ENCODE measurements around the gene HEPACAM. TPM values are rescaled to one million over a fixed set of nuclear protein-coding genes. Genes with fewer than 3 reads are reported as not detected.

Gene HEPACAM
- total and polyA plus RNA-seq, 2 donors from 2014 or later, result 0.30 TPM; not detected in 1

GRCh38 chr11:124880958-124881357 is 54.9 kb downstream of the HEPACAM start:
- DNase-seq (no peak), FAIRE-seq (no peak)
- no peak for TF ChIP-seq CTCF (IDR thresholded peaks at IDR 0.05; ENCODE audit: borderline replicate concordance, extremely low read depth, insufficient read depth)
- peaks cover 0 to 9% (median 4%) of the 10 kb centered on the region in 3 donors for H3K4me1 ChIP-seq (ENCODE audit: control insufficient read depth in 2 of 3, insufficient read depth in 2 of 3, low read depth in 1 of 3, low read length in 3 of 3)
- no peaks in the 10 kb centered on the region for H3K36me3 ChIP-seq (ENCODE audit: control insufficient read depth in 2 of 3, insufficient read depth in 3 of 3, low read length in 3 of 3)
- H3K9me3 ChIP-seq (ENCODE audit: control insufficient read depth in 2 of 3, insufficient read depth in 1 of 3, low read length in 3 of 3), result no peaks in the 10 kb centered on the region
- no peaks in the 10 kb centered on the region for H3K27me3 ChIP-seq (ENCODE audit: control insufficient read depth, insufficient read depth, low read length)
- intact Hi-C loops (cut with DNase I), result no loop called here
- no peak overlapping the region for H3K9ac ChIP-seq (ENCODE audit: low read length in 3 of 3)
- no peak overlapping the region for H3K27ac ChIP-seq (ENCODE audit: low read depth in 2 of 2, low read length in 2 of 2)
- H3K4me3 ChIP-seq (ENCODE audit: low read length in 3 of 3), result no peak overlapping the region

- Histone ChIP-seq H3K36me3 (ENCODE audit: control insufficient read depth in 2 of 3, insufficient read depth in 3 of 3, low read length in 3 of 3) (no peaks in the 10 kb centered on the region), H3K4me3 (ENCODE audit: low read length in 3 of 3) (no peak overlapping the region), H3K4me1 (ENCODE audit: control insufficient read depth in 2 of 3, insufficient read depth in 2 of 3, low read depth in 1 of 3, low read length in 3 of 3) (peaks cover 0 to 11% (median 4%) of the 10 kb centered on the region in 3 donors), H3K27ac (ENCODE audit: low read depth in 2 of 2, low read length in 2 of 2) (no peak overlapping the region), H3K9ac (ENCODE audit: low read length in 3 of 3) (no peak overlapping the region), H3K9me3 (ENCODE audit: control insufficient read depth in 2 of 3, insufficient read depth in 1 of 3, low read length in 3 of 3) (no peaks in the 10 kb centered on the region), H3K27me3 (ENCODE audit: control insufficient read depth, insufficient read depth, low read length) (no peaks in the 10 kb centered on the region)
- FAIRE-seq, result no peak
- intact Hi-C loops (cut with DNase I), result no loop called here
- TF ChIP-seq CTCF (IDR thresholded peaks at IDR 0.05; ENCODE audit: borderline replicate concordance, extremely low read depth, insufficient read depth), result no peak
- DNase-seq, result no peak
These were observed 55.6 kb downstream of the HEPACAM start for GRCh38 chr11:124880290-124880611.

GRCh38 chr11:124879493-124880289 is 56.2 kb downstream of the HEPACAM start:
- no peaks in the 10 kb centered on the region for H3K36me3 ChIP-seq (ENCODE audit: control insufficient read depth in 2 of 3, insufficient read depth in 3 of 3, low read length in 3 of 3)
- peaks cover 0 to 11% (median 4%) of the 10 kb centered on the region in 3 donors for H3K4me1 ChIP-seq (ENCODE audit: control insufficient read depth in 2 of 3, insufficient read depth in 2 of 3, low read depth in 1 of 3, low read length in 3 of 3)
- FAIRE-seq, result no peak
- no peak for TF ChIP-seq CTCF (IDR thresholded peaks at IDR 0.05; ENCODE audit: borderline replicate concordance, extremely low read depth, insufficient read depth)
- DNase-seq, result no peak
- intact Hi-C loops (cut with DNase I), result no loop called here
- H3K9me3 ChIP-seq (ENCODE audit: control insufficient read depth in 2 of 3, insufficient read depth in 1 of 3, low read length in 3 of 3), result no peaks in the 10 kb centered on the region
- no peaks in the 10 kb centered on the region for H3K27me3 ChIP-seq (ENCODE audit: control insufficient read depth, insufficient read depth, low read length)
- no peak overlapping the region for H3K4me3 ChIP-seq (ENCODE audit: low read length in 3 of 3)
- H3K9ac ChIP-seq (ENCODE audit: low read length in 3 of 3), result no peak overlapping the region
- no peak overlapping the region for H3K27ac ChIP-seq (ENCODE audit: low read depth in 2 of 2, low read length in 2 of 2)

Measured in kidney (tissue), 14 donors.